NCI-H510A treated with DMSO at 0.1 percent for 48 hours (cell line): Measurements from ENCODE around the gene CLK3.
"Not testable (repeated sequence)": the region's sequence is repeated elsewhere in the genome, so short reads cannot be mapped to it uniquely, and the experiment has no call there.

ENCODE experiments used
- DNase-seq: peaks from one replicate; lab custom pipeline; 2025; lab: John Stamatoyannopoulos, UW

CLK3 gene

GRCh38 chr15:74620636-74621545 lies 5.3 kb downstream of the CLK3 start:
- peak; percentile 73 for DNase-seq

- DNase-seq, result no peak
These were observed 5.9 kb downstream of the CLK3 start for GRCh38 chr15:74621546-74621920.

GRCh38 chr15:74621936-74622335 lies 6.3 kb downstream of the CLK3 start:
- DNase-seq, result no peak

DNA sequence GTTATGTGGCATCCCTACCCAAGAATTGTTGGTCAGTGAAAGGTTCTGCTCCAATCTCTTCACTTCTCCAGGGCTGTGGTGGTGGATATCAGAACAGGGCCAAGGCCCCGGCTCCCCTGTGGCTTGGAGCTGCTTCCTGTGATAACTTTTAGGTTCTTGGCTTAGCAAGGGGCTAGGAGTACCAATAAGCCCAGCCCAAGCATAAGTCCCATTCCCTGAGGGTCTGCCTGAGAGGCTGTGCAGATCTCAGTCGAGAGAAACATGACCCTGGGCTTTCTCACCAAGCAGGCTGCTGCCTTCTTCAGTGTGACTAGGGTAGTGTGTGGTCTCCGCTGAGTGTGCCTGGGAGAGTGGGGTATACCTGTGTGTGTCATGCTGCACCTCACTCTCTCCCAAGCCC lies 7.1 kb downstream of the CLK3 start:
- DNase-seq, result no peak

DNA sequence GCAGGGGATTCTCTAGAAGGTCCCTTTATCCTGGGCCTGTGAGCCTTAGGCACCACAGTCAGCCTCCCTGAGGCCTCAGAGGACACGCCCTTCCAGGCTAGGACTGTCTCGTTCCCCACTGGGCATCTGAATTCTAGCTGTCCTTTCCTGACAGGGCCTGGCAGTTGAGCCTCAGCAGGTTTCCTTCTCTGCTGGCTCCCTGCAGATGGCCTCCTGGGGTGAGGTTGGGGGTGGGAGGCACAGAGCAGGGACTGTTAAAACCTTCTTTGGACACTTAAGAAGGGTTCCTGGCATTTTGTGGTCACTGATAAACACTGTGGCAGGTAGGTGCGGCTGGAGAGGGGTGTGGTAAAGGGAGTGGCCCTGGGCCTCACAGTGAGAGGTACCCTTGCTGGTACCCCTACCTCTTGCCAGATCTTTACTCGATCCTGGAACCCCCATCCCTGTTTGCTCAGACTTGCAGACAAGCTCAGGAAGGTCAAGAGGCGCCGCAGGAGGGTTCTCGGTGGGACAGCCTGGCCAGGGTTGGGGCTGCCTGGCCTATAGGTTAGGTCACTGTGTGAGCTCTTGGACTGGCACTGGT lies 8.5 kb downstream of the CLK3 start:
- no peak for DNase-seq

DNA sequence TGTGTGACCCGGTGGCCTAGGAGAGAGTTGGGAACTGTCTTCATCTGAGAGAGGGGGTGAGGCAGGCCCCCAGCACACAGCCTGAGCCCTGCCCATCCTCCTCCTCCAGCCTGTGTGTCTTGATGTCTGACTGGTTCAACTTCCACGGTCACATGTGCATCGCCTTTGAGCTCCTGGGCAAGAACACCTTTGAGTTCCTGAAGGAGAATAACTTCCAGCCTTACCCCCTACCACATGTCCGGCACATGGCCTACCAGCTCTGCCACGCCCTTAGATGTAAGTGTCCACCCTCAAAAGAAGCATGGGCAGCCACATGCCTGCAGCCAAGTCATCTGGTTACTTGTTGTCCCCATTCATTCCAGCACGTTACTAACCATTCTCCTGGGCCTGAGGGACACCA lies 10.1 kb downstream of the CLK3 start:
- DNase-seq, result no peak

DNA sequence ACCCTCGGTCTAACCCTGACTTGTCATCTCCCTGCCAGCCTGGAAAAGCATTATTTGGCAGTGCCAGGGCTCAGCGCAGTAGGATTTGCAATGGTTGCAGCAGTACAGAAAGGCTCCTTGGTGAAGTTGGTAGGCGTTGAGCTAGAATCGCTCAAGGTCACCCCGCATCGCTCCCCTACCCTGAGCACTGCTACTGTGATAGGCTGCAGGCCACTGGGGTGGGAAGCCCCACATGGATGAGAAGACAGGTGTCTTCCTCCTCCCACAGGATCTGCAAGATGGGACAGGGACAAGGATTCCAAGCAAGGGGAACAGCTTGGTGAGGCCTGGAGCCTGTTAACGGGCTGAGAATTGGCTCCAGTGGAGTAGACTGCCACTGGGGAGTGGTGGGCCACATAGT lies 10.7 kb downstream of the CLK3 start:
- no peak for DNase-seq

DNA sequence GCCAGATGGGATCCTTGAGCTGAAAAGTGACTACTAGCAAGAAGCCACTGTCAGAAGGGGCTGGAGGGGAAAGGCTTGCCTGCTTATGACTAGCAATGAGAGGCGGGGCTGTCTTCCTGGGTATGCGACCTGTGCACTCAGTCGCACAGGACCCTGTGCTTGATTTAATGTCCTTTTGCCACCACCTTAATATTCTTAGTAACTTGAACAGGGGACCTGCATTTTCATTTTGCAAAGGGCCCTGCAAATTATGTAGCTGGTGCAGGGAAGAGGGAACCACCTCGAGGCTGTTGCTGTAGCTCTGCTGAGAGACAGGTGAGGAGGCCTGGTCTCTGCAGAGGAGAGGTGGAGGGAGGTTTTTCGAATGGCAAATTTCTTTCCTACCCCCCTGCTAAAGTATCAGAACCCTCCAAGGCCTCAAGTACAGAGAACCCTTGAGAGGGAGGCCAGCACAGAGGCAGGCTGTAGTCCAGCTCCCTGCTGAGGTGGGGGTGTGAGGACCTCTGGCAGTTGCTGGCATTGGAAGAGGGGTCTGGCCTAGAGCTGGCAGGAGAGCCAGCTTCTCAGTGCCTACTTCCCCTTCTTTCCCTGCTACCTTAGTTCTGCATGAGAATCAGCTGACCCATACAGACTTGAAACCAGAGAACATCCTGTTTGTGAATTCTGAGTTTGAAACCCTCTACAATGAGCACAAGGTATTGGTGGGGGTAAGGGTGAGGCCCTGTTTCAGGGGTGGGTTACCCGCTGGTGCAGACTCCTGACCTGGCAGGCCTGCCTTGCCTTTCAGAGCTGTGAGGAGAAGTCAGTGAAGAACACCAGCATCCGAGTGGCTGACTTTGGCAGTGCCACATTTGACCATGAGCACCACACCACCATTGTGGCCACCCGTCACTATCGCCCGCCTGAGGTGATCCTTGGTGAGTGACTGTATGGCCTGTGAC lies 11.4 kb downstream of the CLK3 start:
- no peak for DNase-seq

DNA sequence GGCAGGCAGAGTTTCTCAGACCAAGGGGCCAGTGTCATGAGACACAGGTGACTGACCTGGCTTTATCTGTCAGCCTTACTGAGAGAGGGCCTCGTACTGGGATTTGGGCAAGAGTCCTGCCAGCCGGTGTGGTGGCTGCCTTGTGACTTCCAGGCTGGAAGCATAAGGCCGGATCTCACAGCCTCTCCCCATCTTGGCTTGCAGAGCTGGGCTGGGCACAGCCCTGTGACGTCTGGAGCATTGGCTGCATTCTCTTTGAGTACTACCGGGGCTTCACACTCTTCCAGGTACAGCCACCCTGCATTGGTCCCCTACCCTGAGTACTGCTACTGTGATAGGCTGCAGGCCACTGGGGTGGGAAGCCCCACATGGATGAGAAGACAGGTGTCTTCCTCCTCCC lies 12.1 kb downstream of the CLK3 start:
- no peak for DNase-seq

- no peak for DNase-seq
These were observed 12.6 kb downstream of the CLK3 start for GRCh38 chr15:74628199-74628598.

DNA sequence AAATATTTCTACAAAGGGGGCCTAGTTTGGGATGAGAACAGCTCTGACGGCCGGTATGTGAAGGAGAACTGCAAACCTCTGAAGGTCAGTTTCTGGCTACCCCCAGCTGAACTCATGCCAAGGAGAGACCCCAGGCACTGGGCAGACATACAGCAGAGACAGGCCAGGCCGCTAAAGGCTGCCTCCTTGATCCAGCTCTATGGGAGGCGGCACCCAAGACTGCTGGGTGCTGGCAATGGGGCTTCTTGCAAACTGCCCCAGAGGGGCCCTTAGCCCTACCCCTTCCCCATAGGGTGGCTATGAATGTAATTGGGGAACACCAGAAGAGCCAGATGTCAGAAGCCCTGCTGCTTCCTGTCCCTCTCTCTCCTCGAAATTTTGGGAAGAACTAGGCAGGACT lies 13.3 kb downstream of the CLK3 start:
- DNase-seq, result no peak

DNA sequence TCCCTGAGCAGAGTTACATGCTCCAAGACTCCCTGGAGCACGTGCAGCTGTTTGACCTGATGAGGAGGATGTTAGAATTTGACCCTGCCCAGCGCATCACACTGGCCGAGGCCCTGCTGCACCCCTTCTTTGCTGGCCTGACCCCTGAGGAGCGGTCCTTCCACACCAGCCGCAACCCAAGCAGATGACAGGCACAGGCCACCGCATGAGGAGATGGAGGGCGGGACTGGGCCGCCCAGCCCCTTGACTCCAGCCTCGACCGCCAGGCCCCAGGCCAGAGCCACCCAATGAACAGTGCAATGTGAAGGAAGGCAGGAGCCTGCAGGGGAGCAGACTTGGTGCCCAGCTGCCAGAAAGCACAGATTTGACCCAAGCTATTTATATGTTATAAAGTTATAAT lies 14.1 kb downstream of the CLK3 start:
- not testable (repeated sequence) for DNase-seq

DNA sequence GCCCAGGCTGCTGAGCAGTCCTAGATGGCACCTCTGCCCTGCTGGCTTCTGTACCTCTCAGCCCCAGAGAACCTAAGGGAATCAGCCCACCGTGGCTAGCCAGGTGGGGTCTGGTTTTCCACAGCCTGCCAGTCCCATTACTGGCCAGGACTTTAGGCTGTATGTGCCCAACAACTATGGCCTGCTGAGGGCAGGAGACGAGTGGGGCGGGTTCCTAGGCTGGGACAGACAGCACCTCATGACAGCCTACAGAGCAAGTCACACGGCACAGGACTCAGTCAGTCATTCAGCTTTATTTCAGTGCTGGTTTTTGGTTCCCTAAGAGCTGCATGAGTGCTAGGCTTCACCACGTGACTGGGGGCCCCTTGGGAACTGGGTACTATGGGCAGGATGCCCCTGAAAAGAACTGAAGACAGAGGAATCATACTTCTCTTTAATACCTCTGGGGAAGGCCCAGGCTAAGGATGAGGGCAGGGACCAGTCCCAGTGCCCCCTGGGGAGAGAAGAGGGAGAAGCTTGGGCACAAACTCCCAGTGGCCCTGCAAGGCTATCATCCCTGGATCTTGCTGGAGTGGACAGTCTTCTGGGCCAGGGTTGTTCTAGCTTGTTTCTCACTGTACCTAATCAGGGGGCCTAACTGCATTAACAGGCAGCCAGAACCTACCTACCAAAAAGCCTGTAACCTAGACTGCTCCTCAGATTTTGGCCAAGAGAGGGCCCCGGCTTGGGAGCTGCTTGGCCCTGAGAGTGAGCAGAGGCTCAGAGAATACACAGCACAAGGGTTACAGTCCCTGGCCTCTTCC lies 14.8 kb downstream of the CLK3 start:
- DNase-seq, result no peak

- no peak for DNase-seq
These were observed 15.4 kb downstream of the CLK3 start for GRCh38 chr15:74631087-74631385.

DNA sequence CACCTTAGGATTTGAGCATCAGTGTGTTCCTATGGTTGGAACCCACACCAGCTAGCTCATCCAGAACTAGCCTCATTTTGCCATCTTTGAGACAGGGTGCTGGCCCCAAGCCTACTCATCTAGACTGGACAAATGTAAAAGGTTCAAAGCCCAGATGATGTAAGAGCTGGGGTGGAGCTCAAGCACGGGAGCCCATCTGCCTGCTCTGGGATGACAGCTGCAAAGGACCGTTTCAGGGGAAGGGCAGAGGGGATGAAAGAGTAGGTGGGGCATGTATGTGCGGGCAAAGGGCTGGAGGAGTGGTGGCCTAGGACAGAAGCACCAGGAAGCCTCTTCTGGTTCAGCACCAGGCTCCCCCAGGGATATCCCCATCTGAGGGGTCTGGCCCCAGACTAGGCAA lies 15.8 kb downstream of the CLK3 start:
- DNase-seq, result no peak

DNA sequence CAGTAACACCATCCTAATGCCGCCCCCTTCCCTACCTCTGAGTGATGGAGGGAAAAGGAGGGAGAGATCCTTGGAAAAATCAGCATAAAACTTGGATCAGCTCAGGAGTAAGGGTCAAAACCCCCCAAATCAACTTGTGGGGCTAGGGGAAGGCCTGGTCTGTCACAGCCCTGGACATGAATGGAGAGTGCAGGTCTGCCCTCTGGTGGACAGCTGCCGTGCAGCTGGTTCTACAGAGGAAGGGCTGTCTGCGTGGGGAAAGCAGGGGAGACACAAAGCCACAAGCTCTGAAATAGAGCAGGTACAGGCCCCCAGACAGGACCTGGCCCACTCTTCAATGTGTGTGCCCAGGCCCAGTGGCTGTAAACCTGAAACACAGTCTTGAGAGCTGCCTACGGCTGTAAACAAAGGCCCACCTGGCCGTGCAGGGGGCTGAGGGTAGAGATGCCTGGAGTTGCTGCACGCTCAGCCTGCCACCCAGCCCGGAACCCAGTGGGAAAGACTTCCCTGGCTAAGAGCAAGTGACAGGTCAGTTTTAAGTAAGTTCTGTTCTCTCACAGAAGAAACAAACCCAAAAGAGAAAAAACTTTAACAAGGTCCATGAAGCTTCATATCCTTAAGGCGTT lies 16.4 kb downstream of the CLK3 start:
- DNase-seq, result peak; percentile 15

- no peak for DNase-seq
These were observed 17.0 kb downstream of the CLK3 start for GRCh38 chr15:74632601-74633000.

GRCh38 chr15:74633781-74634180 lies 18.1 kb downstream of the CLK3 start:
- DNase-seq, result no peak

DNA sequence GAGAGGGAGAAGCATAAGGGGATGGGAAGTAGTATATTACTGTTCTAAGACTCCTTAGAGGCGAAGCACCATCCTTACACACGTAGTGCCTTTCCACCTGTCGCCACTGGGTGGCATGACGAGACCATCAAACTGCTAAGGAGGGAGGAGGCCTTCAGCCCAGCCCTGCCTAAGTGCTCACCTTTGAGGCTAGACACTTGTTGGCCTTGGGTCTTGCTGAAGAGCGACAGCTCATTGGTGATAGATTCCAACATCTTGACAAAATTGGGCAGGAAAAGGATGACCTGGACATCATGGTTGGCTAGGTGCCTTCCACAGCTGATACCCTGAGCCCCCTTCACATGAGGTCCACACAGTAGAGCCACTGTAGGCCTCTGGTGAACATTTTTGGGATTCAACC lies 19.6 kb downstream of the CLK3 start:
- DNase-seq, result peak; percentile 63

- no peak for DNase-seq
These were observed 21.3 kb downstream of the CLK3 start for GRCh38 chr15:74636984-74637383.

DNA sequence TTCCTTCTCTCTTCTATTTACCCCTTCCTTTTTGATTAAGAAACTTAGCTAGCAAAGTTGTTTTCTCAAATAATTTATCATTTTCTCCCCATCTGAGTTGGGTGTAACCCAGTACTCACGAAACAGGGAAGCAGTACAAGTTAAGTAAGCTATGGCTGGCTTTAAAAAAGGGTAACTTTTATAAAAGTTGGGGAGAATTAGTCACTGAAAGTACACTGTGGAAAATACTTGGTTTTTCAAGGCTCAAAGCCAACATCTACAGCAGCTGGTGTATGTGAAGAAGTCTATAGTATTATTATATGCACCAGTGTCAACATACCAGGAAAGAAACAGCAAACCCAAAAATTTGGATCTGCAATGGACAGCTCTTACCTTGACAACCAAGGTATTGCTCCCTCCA lies 25.5 kb downstream of the CLK3 start:
- DNase-seq, result no peak

GRCh38 chr15:74642348-74642733 lies 26.7 kb downstream of the CLK3 start:
- peak; percentile 94 for DNase-seq
